K562 (cell line): ENCODE data around the gene ATXN1.

Experiments
- E2F3 ChIP-seq: fragments of 250-450 bp; sonication (Bioruptor Pico); IDR thresholded peaks from 2 replicates; pipeline ENCODE4 v1.4.0; 2020; ENCODE audit warnings: mild to moderate bottlenecking
- HMG20A ChIP-seq: fragments of 450-650 bp; formaldehyde crosslinking; conservative IDR thresholded peaks from 2 replicates; pipeline ENCODE4 v1.4.0; 2020; ENCODE audit warnings: mild to moderate bottlenecking, mixed read lengths
- NFIC ChIP-seq: fragments of 450-650 bp; IDR thresholded peaks from 2 replicates; pipeline ENCODE4 v1.6.1; 2017; ENCODE audit warnings: mild to moderate bottlenecking, inconsistent platforms
- YY1 ChIP-seq, 3 experiments: IDR thresholded peaks; 2 replicates each; pipeline ENCODE4 v1.6.1; 2011; ENCODE audit warnings: low read length in 2 of 3, mild to moderate bottlenecking in 2 of 3, moderate library complexity in 2 of 3, borderline replicate concordance in 1 of 3, control low read depth in 1 of 3, low read depth in 1 of 3; ENCODE audit not compliant: insufficient read depth in 3 of 3, insufficient replicate concordance in 2 of 3, control insufficient read depth in 1 of 3, insufficient read length in 1 of 3; ENCODE audit errors: extremely low read depth in 1 of 3
- ZNF146 ChIP-seq: IDR thresholded peaks from one replicate; pipeline ENCODE4 v1.6.1; 2018; ENCODE audit warnings: missing compliant biosample characterization; ENCODE audit not compliant: unreplicated experiment
- ZNF699 ChIP-seq: fragments of 250-450 bp; sonication (Bioruptor Pico); IDR thresholded peaks from 2 replicates; pipeline ENCODE4 v1.8.0; 2021; ENCODE audit warnings: mild to moderate bottlenecking, moderate library complexity; ENCODE audit not compliant: insufficient replicate concordance
- TF ChIP-seq, protein P1 (sequence below), 3 experiments: IDR thresholded peaks in 2 of 3; conservative IDR thresholded peaks in 1 of 3; 2 replicates each; pipeline ENCODE4 v1.5.1; 2011 to 2012; ENCODE audit warnings: low read length in 3 of 3, mild to moderate bottlenecking in 3 of 3, control low read depth in 2 of 3, improper control_type of control experiment in 1 of 3, inconsistent platforms in 1 of 3, low read depth in 1 of 3, mixed read lengths in 1 of 3, moderate library complexity in 1 of 3; ENCODE audit not compliant: insufficient read depth in 2 of 3

DNA sequence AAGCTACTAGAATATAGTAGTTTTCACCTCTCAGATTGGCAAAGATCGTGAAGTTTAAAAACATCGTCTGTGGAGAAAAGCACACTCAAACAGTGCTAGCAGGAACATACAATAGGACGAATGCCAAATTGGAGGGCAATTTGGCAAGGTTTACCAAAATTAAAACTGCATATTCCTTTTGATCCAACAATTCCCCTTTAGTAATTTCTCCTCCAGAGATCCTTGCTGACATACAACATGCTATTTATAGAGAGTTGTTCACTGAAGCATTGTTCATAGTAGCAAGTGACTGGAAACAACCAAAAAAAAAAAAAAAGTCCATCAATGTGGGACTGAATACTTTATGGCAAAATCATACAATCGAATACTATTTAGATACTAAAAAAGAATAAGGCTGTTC is 202.2 kb downstream of the ATXN1 start:
- TF ChIP-seq HMG20A (CRISPR knock-in tag) (no peak), YY1 (IDR thresholded peaks at IDR 0.05; ENCODE audit: borderline replicate concordance in 1 of 3, control insufficient read depth in 1 of 3, extremely low read depth in 1 of 3, insufficient read depth in 3 of 3, insufficient read length in 1 of 3, insufficient replicate concordance in 2 of 3, low read depth in 1 of 3, low read length in 2 of 3) (no peak), E2F3 (CRISPR knock-in tag) (no peak), ZNF146 (CRISPR knock-in tag) (no peak), NFIC (no peak), ZNF699 (no peak)
- TF ChIP-seq, protein P1, sequence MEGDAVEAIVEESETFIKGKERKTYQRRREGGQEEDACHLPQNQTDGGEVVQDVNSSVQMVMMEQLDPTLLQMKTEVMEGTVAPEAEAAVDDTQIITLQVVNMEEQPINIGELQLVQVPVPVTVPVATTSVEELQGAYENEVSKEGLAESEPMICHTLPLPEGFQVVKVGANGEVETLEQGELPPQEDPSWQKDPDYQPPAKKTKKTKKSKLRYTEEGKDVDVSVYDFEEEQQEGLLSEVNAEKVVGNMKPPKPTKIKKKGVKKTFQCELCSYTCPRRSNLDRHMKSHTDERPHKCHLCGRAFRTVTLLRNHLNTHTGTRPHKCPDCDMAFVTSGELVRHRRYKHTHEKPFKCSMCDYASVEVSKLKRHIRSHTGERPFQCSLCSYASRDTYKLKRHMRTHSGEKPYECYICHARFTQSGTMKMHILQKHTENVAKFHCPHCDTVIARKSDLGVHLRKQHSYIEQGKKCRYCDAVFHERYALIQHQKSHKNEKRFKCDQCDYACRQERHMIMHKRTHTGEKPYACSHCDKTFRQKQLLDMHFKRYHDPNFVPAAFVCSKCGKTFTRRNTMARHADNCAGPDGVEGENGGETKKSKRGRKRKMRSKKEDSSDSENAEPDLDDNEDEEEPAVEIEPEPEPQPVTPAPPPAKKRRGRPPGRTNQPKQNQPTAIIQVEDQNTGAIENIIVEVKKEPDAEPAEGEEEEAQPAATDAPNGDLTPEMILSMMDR (IDR thresholded peaks at IDR 0.05 in 2 of 3, conservative IDR thresholded peaks at IDR 0.05 in 1 of 3; ENCODE audit: insufficient read depth in 2 of 3, low read depth in 1 of 3, low read length in 3 of 3), result no peak
